ENCODE results near the gene ITPRIPL2.

The ITPRIPL2 gene

DNA sequence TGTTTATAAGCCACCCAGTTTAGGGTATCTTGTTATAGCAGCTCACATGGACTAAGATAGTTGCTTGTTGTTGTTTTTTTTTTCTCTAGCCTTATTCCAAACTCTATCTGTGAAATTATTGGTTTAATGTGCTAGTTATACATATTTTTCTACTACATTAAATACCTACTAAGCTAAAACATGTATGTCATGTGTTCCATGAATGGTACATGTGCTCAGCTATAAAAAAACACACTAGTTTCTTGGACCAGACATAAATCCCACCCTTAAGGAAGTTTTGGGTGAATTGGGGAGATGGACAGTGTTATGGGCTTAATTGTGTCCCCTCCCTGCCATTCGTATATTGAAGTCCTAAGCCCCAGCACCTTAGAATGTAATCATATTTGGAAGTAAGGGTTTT is 19.8 kb downstream of the ITPRIPL2 start:
- WGBS (ENCODE audit: insufficient coverage, insufficient read length), result no CpG with 5 or more reads among the region's 1 CpG
- H3K27ac ChIP-seq (ENCODE audit: low read length), result no peak overlapping the region
- H3K36me3 ChIP-seq (ENCODE audit: control insufficient read depth, insufficient read depth, low read length), result no peaks in the 10 kb centered on the region
- no peak overlapping the region for H3K4me3 ChIP-seq (ENCODE audit: low read length)
- no peaks in the 10 kb centered on the region for H3K9me3 ChIP-seq (ENCODE audit: control insufficient read depth, insufficient read depth, low read length)
- H3K27me3 ChIP-seq (ENCODE audit: control insufficient read depth, insufficient read depth, low read length), result no peaks in the 10 kb centered on the region
- no peak for DNase-seq (ENCODE audit: low read depth, low spot score)
- H3K4me1 ChIP-seq (ENCODE audit: control insufficient read depth, insufficient read depth, low read length), result no peaks in the 10 kb centered on the region; the same call in 1 of the 2 replicates

GRCh38 chr16:19135201-19135842 is 21.6 kb downstream of the ITPRIPL2 start:
- Histone ChIP-seq H3K27ac (ENCODE audit: low read length) (no peak overlapping the region), H3K4me3 (ENCODE audit: low read length) (no peak overlapping the region), H3K4me1 (ENCODE audit: control insufficient read depth, insufficient read depth, low read length) (no peaks in the 10 kb centered on the region; the same call in 1 of the 2 replicates), H3K27me3 (ENCODE audit: control insufficient read depth, insufficient read depth, low read length) (no peaks in the 10 kb centered on the region), H3K36me3 (ENCODE audit: control insufficient read depth, insufficient read depth, low read length) (no peaks in the 10 kb centered on the region), H3K9me3 (ENCODE audit: control insufficient read depth, insufficient read depth, low read length) (no peaks in the 10 kb centered on the region)
- DNase-seq (ENCODE audit: low read depth, low spot score), result no peak
- WGBS (ENCODE audit: insufficient coverage, insufficient read length), result no CpG with 5 or more reads among the region's 10 CpGs

- no CpG with 5 or more reads among the region's 7 CpGs for WGBS (ENCODE audit: insufficient coverage, insufficient read length)
- Histone ChIP-seq H3K27ac (ENCODE audit: low read length) (no peak overlapping the region), H3K9me3 (ENCODE audit: control insufficient read depth, insufficient read depth, low read length) (no peaks in the 10 kb centered on the region), H3K4me1 (ENCODE audit: control insufficient read depth, insufficient read depth, low read length) (no peaks in the 10 kb centered on the region; the same call in 1 of the 2 replicates), H3K36me3 (ENCODE audit: control insufficient read depth, insufficient read depth, low read length) (no peaks in the 10 kb centered on the region), H3K4me3 (ENCODE audit: low read length) (no peak overlapping the region), H3K27me3 (ENCODE audit: control insufficient read depth, insufficient read depth, low read length) (no peaks in the 10 kb centered on the region)
- DNase-seq (ENCODE audit: low read depth, low spot score), result no peak
These were observed 22.2 kb downstream of the ITPRIPL2 start for GRCh38 chr16:19135896-19136438.

DNA sequence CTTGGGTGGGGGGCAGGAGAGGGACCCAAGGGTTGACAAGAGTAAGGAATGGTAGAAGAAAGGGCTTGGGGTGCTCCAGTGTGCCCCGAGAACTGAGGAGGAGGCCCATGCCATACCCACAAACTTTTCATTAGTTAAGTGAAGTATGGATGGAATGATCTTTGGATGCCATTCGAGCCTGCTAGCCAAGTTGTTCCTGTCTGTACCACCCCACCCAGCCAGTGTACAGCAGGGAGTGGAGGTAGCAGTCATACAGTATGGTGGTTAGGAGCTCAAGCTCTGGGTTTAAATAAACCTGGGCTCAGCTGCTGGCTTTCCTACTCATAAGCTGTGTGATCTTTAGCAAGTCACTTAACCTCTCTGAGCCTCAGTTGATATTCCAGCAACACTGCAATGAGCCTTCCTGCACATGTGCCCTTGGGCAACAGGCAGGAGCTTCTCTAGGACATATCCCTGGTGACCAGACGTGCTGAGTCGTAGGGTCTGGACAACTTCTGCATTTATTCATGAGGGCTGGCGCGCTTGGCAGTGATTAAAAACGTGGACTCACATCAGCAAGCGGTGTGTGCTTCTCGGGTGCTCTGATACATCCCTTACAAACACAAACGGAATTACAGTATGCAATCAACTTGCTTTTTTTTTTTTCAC is 22.9 kb downstream of the ITPRIPL2 start:
- no peak for DNase-seq (ENCODE audit: low read depth, low spot score)
- H3K27me3 ChIP-seq (ENCODE audit: control insufficient read depth, insufficient read depth, low read length), result no peaks in the 10 kb centered on the region
- no peaks in the 10 kb centered on the region for H3K4me1 ChIP-seq (ENCODE audit: control insufficient read depth, insufficient read depth, low read length)
- no peaks in the 10 kb centered on the region for H3K36me3 ChIP-seq (ENCODE audit: control insufficient read depth, insufficient read depth, low read length)
- no peak overlapping the region for H3K27ac ChIP-seq (ENCODE audit: low read length)
- H3K4me3 ChIP-seq (ENCODE audit: low read length), result no peak overlapping the region
- WGBS (ENCODE audit: insufficient coverage, insufficient read length), result no CpG with 5 or more reads among the region's 10 CpGs
- H3K9me3 ChIP-seq (ENCODE audit: control insufficient read depth, insufficient read depth, low read length), result no peaks in the 10 kb centered on the region

DNA sequence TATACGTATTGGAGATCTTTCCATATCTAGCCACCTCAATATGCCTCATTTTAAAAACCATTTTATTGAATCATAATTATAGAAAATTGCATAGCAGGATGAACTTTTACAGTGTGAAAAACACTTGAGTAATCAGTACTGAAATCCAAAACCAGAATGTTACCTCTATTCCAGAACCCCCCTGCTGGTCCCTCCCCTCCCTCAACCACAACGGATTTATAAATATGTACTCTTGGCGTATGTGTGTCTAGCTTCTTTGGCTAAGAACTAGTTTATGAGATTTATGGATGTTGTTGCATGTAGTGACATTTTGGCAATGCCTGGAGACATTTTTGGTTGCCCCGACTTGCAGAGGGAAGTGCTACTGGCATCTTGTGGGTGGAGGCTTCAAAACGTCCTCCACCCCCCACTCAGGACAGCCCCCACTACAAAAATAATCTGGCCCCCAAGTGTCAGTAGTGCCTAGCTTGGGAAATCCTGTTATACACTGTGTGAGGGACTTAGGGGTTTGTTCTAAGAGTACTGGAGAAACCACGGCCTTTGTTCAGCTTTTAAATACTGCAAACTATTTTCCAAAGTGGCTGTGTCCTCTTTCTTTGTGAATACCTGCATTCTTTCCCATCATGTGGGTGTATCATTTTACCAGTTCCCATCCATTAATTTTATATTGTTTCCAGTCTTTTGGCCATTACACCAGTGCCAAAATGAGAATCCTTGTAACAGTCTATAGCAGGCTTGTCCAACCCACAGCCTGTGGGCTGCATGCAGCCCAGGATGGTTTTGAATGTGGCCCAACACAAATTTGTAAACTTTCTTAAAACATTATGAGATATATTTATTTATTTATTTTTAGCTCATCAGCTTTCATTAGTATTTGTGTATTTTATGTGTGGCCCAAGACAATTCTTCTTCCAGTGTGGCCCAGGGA is 23.7 kb downstream of the ITPRIPL2 start:
- H3K4me1 ChIP-seq (ENCODE audit: control insufficient read depth, insufficient read depth, low read length), result no peaks in the 10 kb centered on the region
- no peak overlapping the region for H3K27ac ChIP-seq (ENCODE audit: low read length)
- H3K36me3 ChIP-seq (ENCODE audit: control insufficient read depth, insufficient read depth, low read length), result no peaks in the 10 kb centered on the region
- WGBS (ENCODE audit: insufficient coverage, insufficient read length), result no CpG with 5 or more reads among the region's 6 CpGs
- DNase-seq (ENCODE audit: low read depth, low spot score), result no peak
- no peak overlapping the region for H3K4me3 ChIP-seq (ENCODE audit: low read length)
- H3K9me3 ChIP-seq (ENCODE audit: control insufficient read depth, insufficient read depth, low read length), result no peaks in the 10 kb centered on the region
- H3K27me3 ChIP-seq (ENCODE audit: control insufficient read depth, insufficient read depth, low read length), result no peaks in the 10 kb centered on the region

DNA sequence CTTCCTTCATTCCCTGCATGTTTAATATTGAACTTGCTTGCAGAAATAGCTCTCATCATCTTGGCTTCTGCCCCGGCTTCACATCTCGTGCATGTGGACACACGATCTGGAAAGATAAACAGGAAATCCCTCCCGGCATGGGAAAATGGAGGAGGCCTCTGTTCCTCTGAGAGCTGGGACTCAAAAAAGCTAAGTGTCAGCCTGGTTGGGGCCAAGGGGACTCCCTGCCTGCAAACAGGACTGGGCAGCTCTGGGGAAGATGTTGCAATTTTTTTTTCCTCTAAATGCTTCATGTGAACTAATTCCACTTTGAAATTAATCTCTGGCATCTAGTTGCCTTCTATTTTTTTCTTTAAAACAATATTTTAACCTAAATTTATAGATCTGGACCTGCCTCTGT is 24.8 kb downstream of the ITPRIPL2 start:
- Histone ChIP-seq H3K36me3 (ENCODE audit: control insufficient read depth, insufficient read depth, low read length) (no peaks in the 10 kb centered on the region), H3K27me3 (ENCODE audit: control insufficient read depth, insufficient read depth, low read length) (no peaks in the 10 kb centered on the region), H3K4me3 (ENCODE audit: low read length) (no peak overlapping the region), H3K4me1 (ENCODE audit: control insufficient read depth, insufficient read depth, low read length) (no peaks in the 10 kb centered on the region), H3K27ac (ENCODE audit: low read length) (no peak overlapping the region), H3K9me3 (ENCODE audit: control insufficient read depth, insufficient read depth, low read length) (no peaks in the 10 kb centered on the region)
- no peak for DNase-seq (ENCODE audit: low read depth, low spot score)
- no CpG with 5 or more reads among the region's 4 CpGs for WGBS (ENCODE audit: insufficient coverage, insufficient read length)

- Histone ChIP-seq H3K27ac (ENCODE audit: low read length) (no peak overlapping the region), H3K4me1 (ENCODE audit: control insufficient read depth, insufficient read depth, low read length) (no peaks in the 10 kb centered on the region), H3K36me3 (ENCODE audit: control insufficient read depth, insufficient read depth, low read length) (no peaks in the 10 kb centered on the region), H3K4me3 (ENCODE audit: low read length) (no peak overlapping the region), H3K27me3 (ENCODE audit: control insufficient read depth, insufficient read depth, low read length) (no peaks in the 10 kb centered on the region), H3K9me3 (ENCODE audit: control insufficient read depth, insufficient read depth, low read length) (no peaks in the 10 kb centered on the region)
- no CpG with 5 or more reads among the region's 5 CpGs for WGBS (ENCODE audit: insufficient coverage, insufficient read length)
- DNase-seq (ENCODE audit: low read depth, low spot score), result no peak
These were observed 25.8 kb downstream of the ITPRIPL2 start for GRCh38 chr16:19139436-19140091.

DNA sequence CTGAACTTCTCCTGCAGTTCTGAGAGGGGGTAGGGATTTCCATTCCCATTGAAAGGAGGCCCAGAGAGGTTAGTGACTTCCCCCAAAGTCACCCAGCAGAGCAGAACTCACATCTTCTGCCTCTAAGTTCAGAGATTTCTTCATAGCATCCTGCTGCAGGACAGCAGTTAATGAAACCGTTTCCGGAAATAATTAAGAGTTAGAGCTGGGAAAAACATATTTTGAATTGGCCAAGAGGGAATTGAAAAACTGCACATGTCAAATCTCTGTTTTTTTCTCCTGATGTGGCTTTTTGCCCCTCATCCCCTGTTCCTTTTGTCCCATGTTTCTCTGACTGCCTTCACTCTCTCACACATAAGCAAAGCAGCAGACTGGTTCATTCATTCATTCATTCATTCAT is 26.6 kb downstream of the ITPRIPL2 start:
- no CpG with 5 or more reads among the region's 2 CpGs for WGBS (ENCODE audit: insufficient coverage, insufficient read length)

DNA sequence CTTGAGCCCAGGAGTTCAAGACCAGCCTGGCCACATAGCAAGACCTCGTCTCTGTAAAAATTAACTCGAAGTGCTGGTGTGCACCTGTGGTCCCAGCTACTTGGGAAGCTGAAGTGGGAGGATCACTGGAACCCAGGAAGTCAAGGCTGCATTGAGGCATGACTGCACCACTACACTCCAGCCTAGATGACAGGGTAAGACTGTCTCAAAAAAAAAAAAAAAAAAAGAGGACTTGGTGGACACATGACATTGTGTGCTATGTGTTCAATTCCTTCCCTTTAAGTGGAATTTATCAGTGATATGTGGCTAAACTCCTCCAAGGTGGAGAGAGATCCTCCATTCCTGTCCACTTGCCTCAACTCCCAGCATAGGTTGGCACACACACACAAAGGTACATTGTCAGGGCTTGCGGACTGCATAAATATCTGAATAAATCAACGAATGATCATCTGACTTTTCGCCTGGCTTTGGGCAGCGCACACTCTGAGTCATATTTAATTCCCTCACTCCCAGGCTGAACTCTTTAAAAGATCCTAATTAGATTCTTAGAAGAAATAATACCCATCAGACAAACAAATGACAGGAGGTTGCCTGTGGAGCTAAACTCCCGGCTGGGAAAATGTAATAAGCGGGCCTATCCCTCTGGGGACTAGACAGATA is 29.3 kb downstream of the ITPRIPL2 start:
- H3K36me3 ChIP-seq (ENCODE audit: control insufficient read depth, insufficient read depth, low read length), result no peaks in the 10 kb centered on the region
- H3K27ac ChIP-seq (ENCODE audit: low read length), result no peak overlapping the region
- H3K4me3 ChIP-seq (ENCODE audit: low read length), result no peak overlapping the region
- no peak for DNase-seq (ENCODE audit: low read depth, low spot score)
- no CpG with 5 or more reads among the region's 8 CpGs for WGBS (ENCODE audit: insufficient coverage, insufficient read length)
- H3K9me3 ChIP-seq (ENCODE audit: control insufficient read depth, insufficient read depth, low read length), result no peaks in the 10 kb centered on the region
- no peaks in the 10 kb centered on the region for H3K27me3 ChIP-seq (ENCODE audit: control insufficient read depth, insufficient read depth, low read length)
- H3K4me1 ChIP-seq (ENCODE audit: control insufficient read depth, insufficient read depth, low read length), result no peaks in the 10 kb centered on the region

More for the DNA sequence above, 26.6 kb downstream of the ITPRIPL2 start:
- H3K27me3 ChIP-seq (ENCODE audit: control insufficient read depth, insufficient read depth, low read length), result no peaks in the 10 kb centered on the region
- no peaks in the 10 kb centered on the region for H3K36me3 ChIP-seq (ENCODE audit: control insufficient read depth, insufficient read depth, low read length)
- DNase-seq (ENCODE audit: low read depth, low spot score), result no peak
- H3K4me3 ChIP-seq (ENCODE audit: low read length), result no peak overlapping the region
- H3K9me3 ChIP-seq (ENCODE audit: control insufficient read depth, insufficient read depth, low read length), result no peaks in the 10 kb centered on the region
- H3K27ac ChIP-seq (ENCODE audit: low read length), result no peak overlapping the region
- H3K4me1 ChIP-seq (ENCODE audit: control insufficient read depth, insufficient read depth, low read length), result no peaks in the 10 kb centered on the region

Data from iPS DF 6.9 (cell line).